ENCODE data around the gene TEX38. TPM values are rescaled to one million over a fixed set of nuclear protein-coding genes. Genes with fewer than 3 reads are reported as not detected.
A peak's percentile ranks its signal among the peaks of the same experiment; 100 is the strongest.
"Not testable (repeated sequence)": the region's sequence is repeated elsewhere in the genome, so short reads cannot be mapped to it uniquely, and the experiment has no call there.

TEX38 gene
- total RNA-seq, 1 donor, result not detected

GRCh38 chr1:46689897-46690296, 18.2 kb downstream of the TEX38 start:
- no peak overlapping the region for H3K4me3 ChIP-seq (ENCODE audit: low read length)

GRCh38 chr1:46690931-46691421, 19.3 kb downstream of the TEX38 start:
- Histone ChIP-seq H3K4me3 (ENCODE audit: low read length) (no peak overlapping the region), H3K27me3 (ENCODE audit: insufficient read depth, low read length) (no peaks in the 10 kb centered on the region), H3K4me1 (ENCODE audit: insufficient read depth, low read length) (peaks cover 12% of the 10 kb centered on the region), H3K9me3 (ENCODE audit: low read depth, low read length) (no peaks in the 10 kb centered on the region)

More at GRCh38 chr1:46689897-46690296, 18.2 kb downstream of the TEX38 start:
- peaks cover 12% of the 10 kb centered on the region for H3K4me1 ChIP-seq (ENCODE audit: insufficient read depth, low read length)
- no peaks in the 10 kb centered on the region for H3K27me3 ChIP-seq (ENCODE audit: insufficient read depth, low read length)
- H3K9me3 ChIP-seq (ENCODE audit: low read depth, low read length), result no peaks in the 10 kb centered on the region

GRCh38 chr1:46691997-46692790, 20.5 kb downstream of the TEX38 start:
- Histone ChIP-seq H3K4me1 (ENCODE audit: insufficient read depth, low read length) (peaks cover 8% of the 10 kb centered on the region), H3K27me3 (ENCODE audit: insufficient read depth, low read length) (no peaks in the 10 kb centered on the region), H3K9me3 (ENCODE audit: low read depth, low read length) (no peaks in the 10 kb centered on the region), H3K4me3 (ENCODE audit: low read length) (no peak overlapping the region)

DNA sequence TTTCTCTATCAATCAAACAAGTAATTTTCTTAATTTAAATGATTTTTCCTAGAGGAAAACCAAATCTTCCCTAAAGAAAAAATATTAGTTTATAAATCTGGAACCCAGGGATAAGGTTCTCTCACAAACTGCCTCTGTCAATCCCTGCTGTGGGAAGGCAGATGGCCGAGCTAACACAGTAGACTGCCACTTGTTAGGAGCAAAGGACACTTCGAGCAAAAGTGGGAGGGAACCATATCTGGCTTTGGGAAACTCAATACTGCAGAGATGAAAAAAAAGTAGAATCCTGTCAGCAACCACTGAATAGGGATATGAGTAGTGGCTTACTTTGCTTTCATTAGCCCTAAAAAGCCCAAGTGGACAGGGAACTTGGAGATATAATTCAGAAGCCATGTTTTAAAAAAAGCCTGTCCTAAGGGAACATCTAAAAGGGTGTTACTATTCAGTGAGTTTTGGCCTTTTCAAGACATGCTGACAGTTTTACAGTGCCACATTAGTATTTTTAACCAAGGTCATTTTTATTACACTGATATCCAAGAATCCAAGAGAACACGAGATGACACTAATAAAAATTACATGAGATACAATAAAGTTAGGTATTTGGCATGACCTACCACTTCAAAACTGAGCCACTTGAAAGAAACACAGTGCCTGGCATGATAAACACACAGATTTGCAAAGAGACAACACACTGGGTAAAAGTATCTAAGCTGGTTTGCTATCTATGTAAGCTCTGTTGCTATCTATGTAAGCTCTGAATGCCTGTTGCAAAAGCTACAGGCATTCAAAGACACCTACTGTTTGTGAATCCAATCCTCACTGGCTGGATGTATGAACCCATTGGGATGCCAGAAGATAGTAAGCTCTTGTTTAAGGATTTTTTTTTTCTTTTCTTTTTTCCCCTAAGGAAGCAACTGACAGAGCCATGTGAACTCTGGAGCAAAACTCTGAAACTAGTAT, 21.4 kb downstream of the TEX38 start:
- no peaks in the 10 kb centered on the region for H3K27me3 ChIP-seq (ENCODE audit: insufficient read depth, low read length)
- no peak overlapping the region for H3K4me3 ChIP-seq (ENCODE audit: low read length)
- H3K4me1 ChIP-seq (ENCODE audit: insufficient read depth, low read length), result no peaks in the 10 kb centered on the region
- H3K9me3 ChIP-seq (ENCODE audit: low read depth, low read length), result no peaks in the 10 kb centered on the region

GRCh38 chr1:46694676-46695075, 23.0 kb downstream of the TEX38 start:
- not testable (repeated sequence) for H3K27me3 ChIP-seq (ENCODE audit: insufficient read depth, low read length); H3K9me3 ChIP-seq (ENCODE audit: low read depth, low read length); H3K4me3 ChIP-seq (ENCODE audit: low read length); H3K4me1 ChIP-seq (ENCODE audit: insufficient read depth, low read length)

- H3K9me3 ChIP-seq (ENCODE audit: low read depth, low read length), result no peaks in the 10 kb centered on the region
- H3K4me3 ChIP-seq (ENCODE audit: low read length), result no peak overlapping the region
- peaks cover 16% of the 10 kb centered on the region for H3K4me1 ChIP-seq (ENCODE audit: insufficient read depth, low read length)
- H3K27me3 ChIP-seq (ENCODE audit: insufficient read depth, low read length), result no peaks in the 10 kb centered on the region
Measured at GRCh38 chr1:46697053-46697452, 25.4 kb downstream of the TEX38 start.

GRCh38 chr1:46699666-46700065, 28.0 kb downstream of the TEX38 start:
- Histone ChIP-seq H3K4me1 (ENCODE audit: insufficient read depth, low read length) (peaks cover 16% of the 10 kb centered on the region), H3K9me3 (ENCODE audit: low read depth, low read length) (no peaks in the 10 kb centered on the region), H3K4me3 (ENCODE audit: low read length) (no peak overlapping the region), H3K27me3 (ENCODE audit: insufficient read depth, low read length) (no peaks in the 10 kb centered on the region)

DNA sequence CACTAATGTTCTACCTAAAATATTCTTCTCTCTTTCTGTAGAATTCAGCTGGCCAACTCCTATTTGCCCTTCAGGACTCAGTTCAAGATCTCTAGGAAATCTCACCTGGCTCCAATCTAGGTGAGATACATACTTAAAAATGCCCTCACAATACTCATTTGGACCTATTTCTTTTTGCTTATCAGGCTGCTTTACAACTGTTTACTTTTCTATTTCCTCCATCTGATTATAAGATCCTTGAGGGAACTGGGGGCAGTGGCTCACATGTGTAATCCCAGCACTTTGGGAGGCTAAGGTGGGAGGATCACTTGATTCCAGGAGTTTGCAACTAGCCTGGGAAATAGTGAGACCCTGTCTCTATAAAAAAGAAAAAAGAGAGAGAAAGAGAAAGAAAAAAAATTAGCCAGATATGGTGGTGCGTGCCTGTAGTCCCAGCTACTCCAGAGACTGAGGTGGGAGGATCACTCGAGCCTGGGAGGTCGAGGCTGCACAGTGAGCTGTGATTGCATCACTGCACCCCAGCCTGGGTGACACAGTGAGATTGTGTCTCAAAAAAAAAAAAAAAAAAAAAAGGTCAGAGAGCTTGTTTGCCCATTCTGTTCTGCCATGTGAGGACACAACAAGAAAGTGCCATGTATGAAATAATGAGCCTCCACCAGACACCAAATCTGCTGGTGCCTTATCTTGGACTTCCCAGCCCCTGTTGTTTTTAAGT, 32.4 kb downstream of the TEX38 start:
- H3K9me3 ChIP-seq (ENCODE audit: low read depth, low read length), result no peaks in the 10 kb centered on the region
- H3K27me3 ChIP-seq (ENCODE audit: insufficient read depth, low read length), result no peaks in the 10 kb centered on the region
- no peak overlapping the region for H3K4me3 ChIP-seq (ENCODE audit: low read length)
- peaks cover 16% of the 10 kb centered on the region for H3K4me1 ChIP-seq (ENCODE audit: insufficient read depth, low read length)

GRCh38 chr1:46705408-46705807, 33.8 kb downstream of the TEX38 start:
- Histone ChIP-seq H3K27me3 (ENCODE audit: insufficient read depth, low read length) (no peaks in the 10 kb centered on the region), H3K4me3 (ENCODE audit: low read length) (no peak overlapping the region), H3K4me1 (ENCODE audit: insufficient read depth, low read length) (peaks cover 4% of the 10 kb centered on the region), H3K9me3 (ENCODE audit: low read depth, low read length) (no peaks in the 10 kb centered on the region)

DNA sequence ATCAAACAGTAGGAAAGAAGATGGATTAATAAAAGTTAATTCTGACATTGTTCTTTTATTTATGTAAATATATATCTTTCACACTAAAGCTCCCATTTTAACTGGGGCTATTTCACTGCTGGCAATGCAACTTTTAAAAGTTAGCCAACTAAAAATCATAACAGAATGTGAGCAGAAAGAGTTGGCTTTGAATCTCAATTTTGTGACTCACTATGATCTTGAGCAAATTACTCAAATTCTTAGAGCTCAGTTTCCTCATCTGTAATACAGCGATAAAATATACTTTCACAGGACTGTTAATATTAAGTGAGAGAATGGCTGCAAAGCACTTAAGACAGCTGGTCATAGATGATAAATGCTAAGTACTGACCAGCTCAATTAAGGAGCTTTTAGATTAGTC, 36.5 kb downstream of the TEX38 start:
- Histone ChIP-seq H3K27me3 (ENCODE audit: insufficient read depth, low read length) (no peaks in the 10 kb centered on the region), H3K4me3 (ENCODE audit: low read length) (no peak overlapping the region), H3K4me1 (ENCODE audit: insufficient read depth, low read length) (no peaks in the 10 kb centered on the region), H3K9me3 (ENCODE audit: low read depth, low read length) (no peaks in the 10 kb centered on the region)

DNA sequence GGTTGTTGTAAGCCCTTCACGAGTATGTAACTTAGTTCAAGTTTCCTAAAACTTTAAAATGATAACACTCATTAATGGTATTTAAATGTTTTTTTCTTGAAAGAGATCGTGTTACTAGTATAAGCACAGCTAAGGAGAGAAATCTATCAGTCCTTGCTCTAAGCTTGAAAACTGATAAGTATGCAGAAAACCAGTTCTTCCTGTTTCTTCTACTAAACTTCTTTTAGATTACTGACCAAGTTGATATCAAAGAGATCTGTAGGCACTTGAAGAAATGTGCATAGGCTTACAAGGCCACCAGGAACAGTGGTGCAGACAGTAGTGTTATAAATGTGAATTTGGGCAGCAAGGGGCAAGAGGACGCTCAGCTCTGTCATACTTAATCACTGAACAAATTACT, 43.3 kb downstream of the TEX38 start:
- no peak overlapping the region for H3K4me3 ChIP-seq (ENCODE audit: low read length)
- no peaks in the 10 kb centered on the region for H3K9me3 ChIP-seq (ENCODE audit: low read depth, low read length)
- H3K27me3 ChIP-seq (ENCODE audit: insufficient read depth, low read length), result no peaks in the 10 kb centered on the region
- peaks cover 29% of the 10 kb centered on the region for H3K4me1 ChIP-seq (ENCODE audit: insufficient read depth, low read length)

GRCh38 chr1:46717654-46718053, 46.0 kb downstream of the TEX38 start:
- H3K4me1 ChIP-seq (ENCODE audit: insufficient read depth, low read length), result peaks cover 29% of the 10 kb centered on the region
- no peaks in the 10 kb centered on the region for H3K9me3 ChIP-seq (ENCODE audit: low read depth, low read length)
- H3K27me3 ChIP-seq (ENCODE audit: insufficient read depth, low read length), result no peaks in the 10 kb centered on the region
- no peak overlapping the region for H3K4me3 ChIP-seq (ENCODE audit: low read length)

- Histone ChIP-seq H3K9me3 (ENCODE audit: low read depth, low read length) (no peaks in the 10 kb centered on the region), H3K4me1 (ENCODE audit: insufficient read depth, low read length) (peaks cover 29% of the 10 kb centered on the region), H3K27me3 (ENCODE audit: insufficient read depth, low read length) (no peaks in the 10 kb centered on the region), H3K4me3 (ENCODE audit: low read length) (peak overlapping the region; percentile 91)
Measured at GRCh38 chr1:46718340-46718726, 46.7 kb downstream of the TEX38 start.

DNA sequence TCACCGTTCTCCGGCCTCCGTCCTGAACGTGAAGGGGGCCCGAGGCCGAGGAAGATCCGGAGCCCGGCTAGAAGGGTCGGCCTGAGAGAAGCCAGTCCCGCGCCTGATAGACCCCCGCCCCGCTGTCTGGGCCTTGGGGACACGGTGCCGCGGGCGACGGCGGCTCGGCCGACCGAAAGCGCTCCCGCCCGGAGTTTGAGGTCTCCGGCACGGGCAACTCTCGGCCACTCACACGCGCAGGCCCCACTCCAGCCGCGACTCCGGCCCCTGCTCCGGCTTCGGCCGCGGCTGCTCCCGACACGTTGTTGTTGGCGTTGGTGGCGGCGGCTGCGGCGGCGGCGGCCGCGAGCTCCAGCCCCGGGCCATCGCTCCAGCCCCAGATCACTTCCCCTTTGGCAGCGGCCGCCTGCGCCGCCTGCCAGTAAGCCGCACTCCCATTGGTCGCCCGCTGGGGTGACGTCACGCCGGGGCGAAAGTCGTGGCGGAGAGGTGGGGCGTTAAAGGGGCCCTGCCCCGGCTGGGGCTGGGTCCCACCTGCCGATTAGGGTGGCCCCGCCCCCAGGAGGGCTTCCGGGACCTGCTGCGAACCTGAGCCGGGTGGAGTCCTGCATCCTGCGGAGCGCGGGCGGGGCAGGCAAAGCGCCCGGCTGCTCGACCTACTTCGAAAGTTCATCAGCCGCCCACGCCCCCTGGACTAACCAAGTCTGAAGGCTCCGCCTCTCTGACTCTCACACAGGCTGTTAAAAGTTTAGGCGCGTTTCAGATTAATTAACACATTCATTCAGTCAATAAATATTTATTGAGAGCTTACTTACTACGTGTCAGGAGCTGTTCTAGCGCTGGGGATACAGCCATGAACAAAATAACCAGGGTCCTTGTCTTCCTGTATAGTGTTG, 47.3 kb downstream of the TEX38 start, which contains the start of gene EFCAB14:
TSS of gene EFCAB14 (minus strand) at position 388 of the 896 bp plus-strand sequence. CDS start 1,027 bp downstream, outside the sequence.
- H3K4me3 ChIP-seq (ENCODE audit: low read length), result peak within 1 kb of the TSS; percentile 91
- H3K4me1 ChIP-seq (ENCODE audit: insufficient read depth, low read length), result peaks cover 29% of the 10 kb centered on the region
- no peaks in the 10 kb centered on the region for H3K9me3 ChIP-seq (ENCODE audit: low read depth, low read length)
- no peaks in the 10 kb centered on the region for H3K27me3 ChIP-seq (ENCODE audit: insufficient read depth, low read length)

Data from mononuclear cell (primary cell).